Measurements from ENCODE around the gene RFX3. TPM values are rescaled to one million over a fixed set of nuclear protein-coding genes. Genes with fewer than 3 reads are reported as not detected.

The RFX3 gene
- total and polyA plus RNA-seq, 2 experiments from 2014 or later, result 5.8 to 7.9 TPM

GRCh38 chr9:3447143-3447542, 78.7 kb downstream of the RFX3 start:
- H3K36me3 ChIP-seq (replicated peaks; ENCODE audit: insufficient read depth, low read depth), result no peaks in the 10 kb centered on the region
- H3K27ac ChIP-seq, result no peak overlapping the region
- WGBS (ENCODE audit: low lambda C conversion rate, missing lambda C conversion rate), result 72% methylated on average over 1 of the region's 1 CpG
- peaks cover 3% of the 10 kb centered on the region for H3K79me2 ChIP-seq
- H3K9me3 ChIP-seq (ENCODE audit: low read depth), result no peaks in the 10 kb centered on the region
- H4K20me1 ChIP-seq (ENCODE audit: insufficient read depth, poor library complexity, severe bottlenecking), result no peaks in the 10 kb centered on the region
- H3K4me1 ChIP-seq (ENCODE audit: insufficient read depth), result no peaks in the 10 kb centered on the region
- H3K27me3 ChIP-seq, result no peaks in the 10 kb centered on the region
- TF ChIP-seq EZH2phosphoT487 (IDR thresholded peaks at IDR 0.05; ENCODE audit: low read depth, severe bottlenecking, unreplicated experiment), result no peak
- TF ChIP-seq CTCF (IDR thresholded peaks at IDR 0.05; ENCODE audit: poor library complexity), result no peak
- TF ChIP-seq EZH2 (IDR thresholded peaks at IDR 0.05; ENCODE audit: borderline replicate concordance), result no peak
- DNase-seq (ENCODE audit: low spot score), result no peak
- no peak overlapping the region for H3K4me2 ChIP-seq
- no peak overlapping the region for H3K4me3 ChIP-seq
- H3K9me2 ChIP-seq (replicated peaks; ENCODE audit: insufficient read depth), result no peaks in the 10 kb centered on the region
- no peak overlapping the region for H2AFZ ChIP-seq

- Histone ChIP-seq H3K27me3 (no peaks in the 10 kb centered on the region), H4K20me1 (ENCODE audit: insufficient read depth, poor library complexity, severe bottlenecking) (no peaks in the 10 kb centered on the region), H3K9me3 (ENCODE audit: low read depth) (no peaks in the 10 kb centered on the region), H3K4me3 (no peak overlapping the region), H3K9me2 (replicated peaks; ENCODE audit: insufficient read depth) (no peaks in the 10 kb centered on the region), H3K36me3 (replicated peaks; ENCODE audit: insufficient read depth, low read depth) (no peaks in the 10 kb centered on the region), H2AFZ (no peak overlapping the region), H3K27ac (no peak overlapping the region), H3K79me2 (peaks cover 3% of the 10 kb centered on the region), H3K4me2 (no peak overlapping the region), H3K4me1 (ENCODE audit: insufficient read depth) (no peaks in the 10 kb centered on the region)
- DNase-seq (ENCODE audit: low spot score), result no peak
- no peak for TF ChIP-seq CTCF (IDR thresholded peaks at IDR 0.05; ENCODE audit: poor library complexity)
- TF ChIP-seq EZH2phosphoT487 (IDR thresholded peaks at IDR 0.05; ENCODE audit: low read depth, severe bottlenecking, unreplicated experiment), result no peak
- TF ChIP-seq EZH2 (IDR thresholded peaks at IDR 0.05; ENCODE audit: borderline replicate concordance), result no peak
These were observed 79.5 kb downstream of the RFX3 start for GRCh38 chr9:3446313-3446712.

GRCh38 chr9:3444016-3444415, 81.8 kb downstream of the RFX3 start:
- Histone ChIP-seq H3K27me3 (no peaks in the 10 kb centered on the region), H3K9me3 (ENCODE audit: low read depth) (no peaks in the 10 kb centered on the region), H3K36me3 (replicated peaks; ENCODE audit: insufficient read depth, low read depth) (no peaks in the 10 kb centered on the region), H3K27ac (no peak overlapping the region), H4K20me1 (ENCODE audit: insufficient read depth, poor library complexity, severe bottlenecking) (no peaks in the 10 kb centered on the region), H3K4me3 (no peak overlapping the region), H2AFZ (no peak overlapping the region), H3K9me2 (replicated peaks; ENCODE audit: insufficient read depth) (no peaks in the 10 kb centered on the region), H3K79me2 (no peaks in the 10 kb centered on the region), H3K4me1 (ENCODE audit: insufficient read depth) (no peaks in the 10 kb centered on the region), H3K4me2 (no peak overlapping the region)
- DNase-seq (ENCODE audit: low spot score), result no peak
- no peak for TF ChIP-seq CTCF (IDR thresholded peaks at IDR 0.05; ENCODE audit: poor library complexity)
- no peak for TF ChIP-seq EZH2phosphoT487 (IDR thresholded peaks at IDR 0.05; ENCODE audit: low read depth, severe bottlenecking, unreplicated experiment)
- TF ChIP-seq EZH2 (IDR thresholded peaks at IDR 0.05; ENCODE audit: borderline replicate concordance), result no peak
- 96% methylated on average over 1 of the region's 1 CpG for WGBS (ENCODE audit: low lambda C conversion rate, missing lambda C conversion rate)
